ENCODE data around the gene MOB3C. TPM values are rescaled to one million over a fixed set of nuclear protein-coding genes. Genes with fewer than 3 reads are reported as not detected.
A peak's percentile ranks its signal among the peaks of the same experiment; 100 is the strongest.

Gene MOB3C
- total RNA-seq, 1 donor from 2014 or later = 1.1 TPM

GRCh38 chr1:46619656-46620258 lies 3.1 kb upstream of the MOB3C start:
- H3K4me3 ChIP-seq = no peak overlapping the region
- H3K9me3 ChIP-seq (ENCODE audit: low read depth) = no peaks in the 10 kb centered on the region
- Mint-ChIP-seq H3K4me3 (no peak overlapping the region), H3K9me3 (no peaks in the 10 kb centered on the region), H3K27ac (no peak overlapping the region), H3K4me1 (peaks cover 32% of the 10 kb centered on the region), H3K36me3 (no peaks in the 10 kb centered on the region), H3K27me3 (ENCODE audit: insufficient read depth, low read depth) (peaks cover 9% of the 10 kb centered on the region)
- no peaks in the 10 kb centered on the region for H4K20me1 ChIP-seq (ENCODE audit: low read depth)
- no peak overlapping the region for H2AFZ ChIP-seq (replicated peaks)
- peaks cover 31% of the 10 kb centered on the region for H3K27me3 ChIP-seq
- peaks cover 20% of the 10 kb centered on the region for H3F3A ChIP-seq (ENCODE audit: low read depth)
- no peaks in the 10 kb centered on the region for H3K79me2 ChIP-seq (ENCODE audit: low read depth)
- DNase-seq (ENCODE audit: low spot score) = no peak
- peaks cover 9% of the 10 kb centered on the region for H3K4me1 ChIP-seq
- H3K9ac ChIP-seq = no peak overlapping the region
- H3K36me3 ChIP-seq = no peaks in the 10 kb centered on the region
- no peak overlapping the region for H3K4me2 ChIP-seq
- H3K27ac ChIP-seq = no peak overlapping the region
- TF ChIP-seq EZH2phosphoT487 (IDR thresholded peaks at IDR 0.05) (no peak), CTCF (IDR thresholded peaks at IDR 0.05) (no peak), EZH2 (IDR thresholded peaks at IDR 0.05) (no peak)

- Histone ChIP-seq H4K20me1 (ENCODE audit: low read depth) (no peaks in the 10 kb centered on the region), H3K4me1 (peaks cover 18% of the 10 kb centered on the region), H3K79me2 (ENCODE audit: low read depth) (no peaks in the 10 kb centered on the region), H3K27ac (no peak overlapping the region), H3K9me3 (ENCODE audit: low read depth) (no peaks in the 10 kb centered on the region), H3K4me3 (no peak overlapping the region), H2AFZ (replicated peaks) (no peak overlapping the region), H3K4me2 (no peak overlapping the region), H3K36me3 (no peaks in the 10 kb centered on the region), H3K27me3 (peaks cover 31% of the 10 kb centered on the region), H3F3A (ENCODE audit: low read depth) (peaks cover 22% of the 10 kb centered on the region), H3K9ac (no peak overlapping the region)
- TF ChIP-seq EZH2 (IDR thresholded peaks at IDR 0.05) (no peak), CTCF (IDR thresholded peaks at IDR 0.05) (no peak), EZH2phosphoT487 (IDR thresholded peaks at IDR 0.05) (no peak)
- no peak for DNase-seq (ENCODE audit: low spot score)
- H3K36me3 Mint-ChIP-seq = no peaks in the 10 kb centered on the region
- H3K4me3 Mint-ChIP-seq = no peak overlapping the region
- H3K27ac Mint-ChIP-seq = no peak overlapping the region
- H3K4me1 Mint-ChIP-seq = peaks cover 24% of the 10 kb centered on the region
- peaks cover 9% of the 10 kb centered on the region for H3K27me3 Mint-ChIP-seq (ENCODE audit: insufficient read depth, low read depth)
- H3K9me3 Mint-ChIP-seq = no peaks in the 10 kb centered on the region
Observed at GRCh38 chr1:46618754-46619415, 2.3 kb upstream of the MOB3C start.

GRCh38 chr1:46617833-46618232 lies 1.2 kb upstream of the MOB3C start:
- H3K4me1 Mint-ChIP-seq = peaks cover 23% of the 10 kb centered on the region
- TF ChIP-seq CTCF (IDR thresholded peaks at IDR 0.05) = no peak
- no peak for TF ChIP-seq EZH2 (IDR thresholded peaks at IDR 0.05)
- TF ChIP-seq EZH2phosphoT487 (IDR thresholded peaks at IDR 0.05) = no peak
- H3K36me3 ChIP-seq = no peaks in the 10 kb centered on the region
- H2AFZ ChIP-seq (replicated peaks) = no peak overlapping the region
- no peaks in the 10 kb centered on the region for H3K9me3 Mint-ChIP-seq
- H3K4me3 ChIP-seq = no peak overlapping the region
- H3K4me1 ChIP-seq = peaks cover 27% of the 10 kb centered on the region
- no peak overlapping the region for H3K4me2 ChIP-seq
- no peaks in the 10 kb centered on the region for H3K9me3 ChIP-seq (ENCODE audit: low read depth)
- H3K27me3 ChIP-seq = peaks cover 31% of the 10 kb centered on the region
- H3K9ac ChIP-seq = no peak overlapping the region
- H3F3A ChIP-seq (ENCODE audit: low read depth) = peaks cover 28% of the 10 kb centered on the region
- H3K27me3 Mint-ChIP-seq (ENCODE audit: insufficient read depth, low read depth) = peaks cover 7% of the 10 kb centered on the region
- peak overlapping the region; percentile 86 for H3K4me3 Mint-ChIP-seq
- H4K20me1 ChIP-seq (ENCODE audit: low read depth) = no peaks in the 10 kb centered on the region
- no peaks in the 10 kb centered on the region for H3K79me2 ChIP-seq (ENCODE audit: low read depth)
- H3K36me3 Mint-ChIP-seq = no peaks in the 10 kb centered on the region
- DNase-seq (ENCODE audit: low spot score) = no peak
- no peak overlapping the region for H3K27ac ChIP-seq
- H3K27ac Mint-ChIP-seq = no peak overlapping the region

Data from neural progenitor cell (in vitro differentiated cells).